Mucosa of descending colon (tissue), 3 donors: Measurements from ENCODE around the gene GRK1. TPM values are rescaled to one million over a fixed set of nuclear protein-coding genes. Genes with fewer than 3 reads are reported as not detected.

Source experiments
- ATAC-seq: fragments of 200-7000 bp; cut with Tn5 transposase; one replicate; pipeline ENCODE4 v1.9.1; 2020; ENCODE audit warnings: mild to moderate bottlenecking, moderate library complexity
- DNase-seq, 3 donors: peaks; one replicate each; pipeline ENCODE4 v3.0.0-alpha.2; 2020
- H3K36me3 ChIP-seq: fragments of 200-600 bp; one replicate; pipeline ENCODE4 v1.8.0; 2021; ENCODE audit warnings: low read depth, mild to moderate bottlenecking
- H3K4me1 ChIP-seq: fragments of 200-600 bp; one replicate; pipeline ENCODE4 v1.8.0; 2021; ENCODE audit warnings: low read depth, mild to moderate bottlenecking
- H3K4me3 ChIP-seq: fragments of 200-600 bp; one replicate; pipeline ENCODE4 v1.8.0; 2021; ENCODE audit warnings: mild to moderate bottlenecking
- H3K9me3 ChIP-seq: fragments of 200-600 bp; one replicate; pipeline ENCODE4 v1.8.0; 2021; ENCODE audit warnings: mild to moderate bottlenecking
- intact Hi-C, 2 donors: fragments of 100-400 bp; cut with DNase I in 1 of 2; cut with micrococcal nuclease in 1 of 2; formaldehyde crosslinking; loops; one replicate each; pipeline versions ENCODE4 v1.11.0 to v1.11.1; 2022; cut with DNase I, micrococcal nuclease
- total RNA-seq, 3 donors: library from RNA; stranded (reverse); fragmentation: NEBNext Ultra II Directional in 2 of 3; extraction: Animal tissue kit (Norgen Biotek cat#: 25700) in 2 of 3; gene quantifications; one replicate each; pipeline versions ENCODE4 v1.2.1 to v1.2.4, GENCODE V29; 2021 to 2023
- TF ChIP-seq, protein P1 (sequence below): fragments of 200-600 bp; IDR thresholded peaks from one replicate; pipeline ENCODE4 v1.8.0; 2022; ENCODE audit warnings: antibody characterized with exemption, mild to moderate bottlenecking
- donor health status: DM: no; HTN: no; CAD: no; lungs with moderate emphysema.
- donor health status: DM: no; HTN: no; CAD: no.
- donor health status: DM: no; HTN: yes; CAD: no.

Gene GRK1
- total RNA-seq, 3 donors from 2014 or later = 0.09 to 0.19 (median 0.09) TPM

DNA sequence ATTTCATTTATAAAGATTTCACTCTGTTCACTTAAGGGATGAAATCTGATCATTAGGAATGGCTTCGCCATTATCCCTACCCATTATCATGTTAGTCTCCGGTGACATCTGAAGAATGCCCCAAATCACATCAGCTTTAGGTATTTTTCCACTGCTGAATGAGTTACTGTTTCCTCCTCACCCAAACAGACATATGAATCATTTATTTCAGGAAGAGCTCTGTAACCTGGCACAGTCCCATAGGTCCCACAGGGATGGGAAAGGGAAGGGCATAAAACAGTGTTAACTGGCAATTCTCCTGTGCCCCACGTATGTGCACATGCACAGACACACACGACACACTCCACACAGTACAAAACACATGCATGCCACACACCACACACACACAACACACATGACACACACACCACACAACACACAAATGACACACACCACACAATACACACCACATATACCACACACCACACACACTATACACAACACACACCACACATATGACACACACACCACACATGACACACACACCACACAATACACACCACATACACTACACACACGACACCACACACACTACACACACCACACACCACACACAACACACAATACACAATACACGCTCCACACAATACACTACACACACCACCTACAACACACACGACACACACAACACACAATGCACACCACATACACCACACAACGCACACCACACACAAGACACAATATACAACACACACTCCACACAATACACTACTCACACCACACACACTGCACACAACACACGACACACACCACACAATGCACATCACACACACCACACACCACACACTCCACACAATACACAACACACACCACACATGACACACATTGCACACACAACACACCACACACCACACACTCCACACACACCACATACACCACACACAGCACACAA is 107.4 kb downstream of the GRK1 start:
- Histone ChIP-seq H3K9me3 (no peaks in the 10 kb centered on the region), H3K4me3 (no peak overlapping the region), H3K4me1 (no peaks in the 10 kb centered on the region), H3K36me3 (no peaks in the 10 kb centered on the region)
- ATAC-seq (no peak), DNase-seq (no peak)
- TF ChIP-seq, protein P1, sequence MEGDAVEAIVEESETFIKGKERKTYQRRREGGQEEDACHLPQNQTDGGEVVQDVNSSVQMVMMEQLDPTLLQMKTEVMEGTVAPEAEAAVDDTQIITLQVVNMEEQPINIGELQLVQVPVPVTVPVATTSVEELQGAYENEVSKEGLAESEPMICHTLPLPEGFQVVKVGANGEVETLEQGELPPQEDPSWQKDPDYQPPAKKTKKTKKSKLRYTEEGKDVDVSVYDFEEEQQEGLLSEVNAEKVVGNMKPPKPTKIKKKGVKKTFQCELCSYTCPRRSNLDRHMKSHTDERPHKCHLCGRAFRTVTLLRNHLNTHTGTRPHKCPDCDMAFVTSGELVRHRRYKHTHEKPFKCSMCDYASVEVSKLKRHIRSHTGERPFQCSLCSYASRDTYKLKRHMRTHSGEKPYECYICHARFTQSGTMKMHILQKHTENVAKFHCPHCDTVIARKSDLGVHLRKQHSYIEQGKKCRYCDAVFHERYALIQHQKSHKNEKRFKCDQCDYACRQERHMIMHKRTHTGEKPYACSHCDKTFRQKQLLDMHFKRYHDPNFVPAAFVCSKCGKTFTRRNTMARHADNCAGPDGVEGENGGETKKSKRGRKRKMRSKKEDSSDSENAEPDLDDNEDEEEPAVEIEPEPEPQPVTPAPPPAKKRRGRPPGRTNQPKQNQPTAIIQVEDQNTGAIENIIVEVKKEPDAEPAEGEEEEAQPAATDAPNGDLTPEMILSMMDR = no peak
- intact Hi-C loops = no loop called here

DNA sequence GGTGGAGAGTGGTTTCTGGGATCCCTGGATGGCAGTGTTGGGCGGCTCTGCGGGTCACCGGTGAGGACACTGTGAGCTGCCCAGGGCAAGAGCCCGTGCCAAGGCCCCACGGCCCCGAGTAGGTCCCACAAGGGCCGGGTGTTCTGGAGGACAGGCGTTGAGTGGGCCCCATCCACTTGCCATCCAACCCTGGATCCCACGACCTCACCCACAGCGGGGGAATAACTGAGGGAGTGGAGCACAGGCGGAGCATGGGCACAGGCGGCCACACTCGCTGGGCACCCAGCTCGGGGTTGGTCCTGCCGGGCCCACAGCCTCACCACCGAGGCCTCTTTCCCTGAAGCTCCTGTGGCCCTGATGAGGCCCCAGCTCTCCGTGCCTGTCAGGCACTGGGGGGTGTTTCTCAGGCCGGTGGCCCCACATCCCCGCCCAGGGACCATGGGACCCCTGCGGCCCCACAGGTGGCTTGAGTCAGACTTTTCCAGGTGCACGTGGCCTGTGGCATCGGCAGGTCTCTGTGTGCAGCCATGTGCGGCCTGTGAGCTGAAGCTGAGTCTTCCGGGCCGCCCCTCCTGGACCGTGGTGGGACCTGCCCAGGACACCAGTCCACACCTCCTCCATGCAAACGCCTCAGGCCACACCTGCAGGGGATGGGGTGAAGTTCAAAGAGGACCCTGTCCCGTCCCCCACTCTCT is 108.6 kb downstream of the GRK1 start:
- Histone ChIP-seq H3K9me3 (no peaks in the 10 kb centered on the region), H3K4me1 (no peaks in the 10 kb centered on the region), H3K36me3 (no peaks in the 10 kb centered on the region), H3K4me3 (no peak overlapping the region)
- ATAC-seq (no peak), DNase-seq (no peak)
- intact Hi-C loops = no loop called here
- TF ChIP-seq, protein P1 = no peak

DNA sequence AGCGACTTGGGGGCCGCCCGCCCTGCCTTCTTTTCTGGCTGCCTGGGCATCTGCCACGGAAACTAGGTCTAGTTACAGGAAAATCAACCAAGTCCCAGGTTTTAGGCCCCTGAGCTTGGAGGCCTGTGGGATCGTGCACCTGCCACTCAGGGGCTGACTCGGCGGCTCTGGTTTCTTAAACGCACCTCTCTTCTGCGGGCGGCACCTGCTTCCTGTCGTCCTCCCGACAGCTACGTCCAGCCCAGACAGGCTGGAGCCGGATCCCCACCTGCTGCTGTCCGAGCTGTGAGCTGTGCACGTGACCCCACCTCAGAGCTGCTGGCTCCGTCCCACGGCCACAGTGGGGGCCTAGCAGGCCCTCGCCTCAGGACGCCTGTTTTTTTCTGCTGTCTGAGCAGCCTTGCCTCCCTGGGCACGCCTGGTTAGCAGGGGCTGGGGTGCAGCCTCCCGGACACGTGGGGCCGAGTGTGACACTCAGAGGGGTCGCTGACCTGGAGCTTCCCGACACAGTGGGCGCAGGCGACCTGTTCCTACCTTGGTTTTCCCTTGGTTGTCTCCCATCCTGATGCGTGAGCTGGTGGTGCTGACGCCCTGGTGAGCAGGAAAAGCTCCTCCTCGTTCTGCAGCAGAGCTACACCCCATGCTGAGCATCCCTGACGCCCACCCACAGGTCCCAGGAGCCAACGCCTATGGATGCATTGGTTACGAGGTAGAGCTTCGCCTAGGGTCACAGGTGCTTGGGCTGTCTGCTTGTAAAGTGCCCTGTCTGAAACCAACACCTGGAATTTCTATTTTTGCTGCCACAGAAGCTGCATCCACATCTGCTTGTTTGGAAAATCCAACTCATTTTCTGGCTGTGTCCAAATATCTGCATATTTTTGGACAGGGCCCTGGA is 109.5 kb downstream of the GRK1 start:
- no peak for DNase-seq
- ATAC-seq = no peak
- TF ChIP-seq, protein P1 = no peak
- H3K4me1 ChIP-seq = no peaks in the 10 kb centered on the region
- H3K36me3 ChIP-seq = no peaks in the 10 kb centered on the region
- H3K9me3 ChIP-seq = no peaks in the 10 kb centered on the region
- intact Hi-C loops = no loop called here
- no peak overlapping the region for H3K4me3 ChIP-seq

DNA sequence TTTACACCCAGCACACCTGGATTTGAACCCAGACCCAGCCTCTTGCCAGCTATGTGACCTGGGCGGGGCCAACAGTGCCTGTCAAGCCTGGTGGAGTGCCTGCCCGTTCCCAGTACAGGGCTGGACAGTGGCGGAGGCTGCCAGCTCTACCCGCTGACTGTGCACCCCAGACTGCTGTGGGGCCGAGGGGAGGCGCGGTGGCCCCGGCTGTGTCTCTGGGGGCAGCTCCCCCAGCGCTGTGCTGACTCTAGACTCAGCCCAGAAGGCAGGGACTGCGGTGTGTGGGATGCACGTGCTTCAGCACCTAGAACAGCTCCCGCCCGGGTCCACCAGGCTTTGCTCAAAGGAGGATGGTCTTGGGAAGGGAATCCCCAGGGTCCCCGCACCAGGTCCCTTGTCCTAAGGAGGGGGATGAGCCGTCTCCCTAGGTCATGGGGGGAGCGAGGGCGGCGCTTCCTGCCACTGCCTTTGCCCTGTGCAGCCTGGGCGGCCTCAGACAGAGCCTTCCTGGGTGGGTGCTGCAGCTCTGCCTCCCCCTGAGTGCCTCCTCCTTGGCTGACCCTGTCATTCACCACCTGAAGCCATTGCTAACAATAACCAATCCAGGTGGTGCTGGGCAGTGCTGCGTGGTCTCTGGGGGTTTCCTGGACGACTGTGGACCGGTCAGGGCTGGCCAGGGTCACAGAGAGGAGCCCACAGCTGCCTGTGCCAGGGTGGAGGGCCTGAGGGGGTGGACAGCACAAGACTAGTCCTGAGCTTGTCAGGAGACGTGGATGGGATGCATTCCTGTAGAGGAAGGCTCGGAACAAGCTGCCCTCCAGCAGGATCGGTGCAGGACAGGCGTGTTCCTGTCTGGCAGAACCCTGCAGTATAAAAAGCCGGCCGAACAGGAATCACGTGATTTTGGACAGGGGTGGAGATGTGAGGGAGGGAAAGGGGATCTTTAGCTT is 110.6 kb downstream of the GRK1 start:
- ATAC-seq = no peak
- H3K36me3 ChIP-seq = no peaks in the 10 kb centered on the region
- intact Hi-C loops = no loop called here
- no peak overlapping the region for H3K4me3 ChIP-seq
- no peak for DNase-seq
- no peaks in the 10 kb centered on the region for H3K4me1 ChIP-seq
- TF ChIP-seq, protein P1 = no peak
- no peaks in the 10 kb centered on the region for H3K9me3 ChIP-seq
